B cell (primary cell): Measurements from ENCODE around the gene RAB31. TPM values are rescaled to one million over a fixed set of nuclear protein-coding genes. Genes with fewer than 3 reads are reported as not detected.

Source experiments
- ATAC-seq: fragments of 200-7000 bp; cut with Tn5 transposase; one replicate; pipeline ENCODE4 v1.10.0; 2021; ENCODE audit warnings: low read depth, mild to moderate bottlenecking, moderate number of reproducible peaks, moderate library complexity
- CTCF ChIA-PET: fragments of 350-600 bp; sonication (Branson Sonifier 250); formaldehyde crosslinking; loops from one replicate; lab custom pipeline; 2021; ENCODE audit warnings: antibody characterized with exemption, inconsistent platforms; lab: Charles Lee
- POLR2A ChIA-PET: fragments of 350-600 bp; sonication (Branson Sonifier 250); formaldehyde crosslinking; loops from one replicate; lab custom pipeline; 2021; ENCODE audit warnings: antibody characterized with exemption; lab: Charles Lee
- DNase-seq: peaks from one replicate; pipeline ENCODE4 v3.0.0; 2013
- H2AFZ ChIP-seq: 2 replicates; pipeline ENCODE4 v1.6.1; 2012; ENCODE audit warnings: mild to moderate bottlenecking, low read depth, low read length; ENCODE audit not compliant: insufficient read depth, poor library complexity, severe bottlenecking
- H3K27ac ChIP-seq, 2 donors: 1 replicate in 1 of 2; 2 replicates in 1 of 2; pipeline ENCODE4 v1.5.1; 2012 to 2013; ENCODE audit warnings: low read length in 2 of 2, mild to moderate bottlenecking in 2 of 2, moderate library complexity in 1 of 2
- H3K27me3 ChIP-seq, 4 experiments: fragments of 200-600 bp in 1 of 4; sonication (generic) in 1 of 4; replicated peaks in 1 of 4; 1 replicate in 2 of 4; 2 replicates in 2 of 4; pipeline versions ENCODE4 v1.6.1 to v1.7.0; 2013 to 2016; ENCODE audit warnings: low read length in 3 of 4, mild to moderate bottlenecking in 2 of 4, mixed read lengths in 1 of 4, moderate library complexity in 1 of 4; ENCODE audit not compliant: insufficient read depth in 4 of 4, control insufficient read depth in 3 of 4; ENCODE audit errors: control extremely low read depth in 1 of 4
- H3K36me3 ChIP-seq, 2 experiments: replicated peaks in 1 of 2; 1 replicate in 1 of 2; 2 replicates in 1 of 2; pipeline versions ENCODE4 v1.6.1 to v1.7.1; 2013; ENCODE audit warnings: low read length in 1 of 2; ENCODE audit not compliant: insufficient read depth in 2 of 2, control insufficient read depth in 1 of 2; ENCODE audit errors: control extremely low read depth in 1 of 2, extremely low read depth in 1 of 2
- H3K4me1 ChIP-seq, 2 donors: fragments of 200-600 bp in 1 of 2; sonication (generic) in 1 of 2; 1 replicate in 1 of 2; 2 replicates in 1 of 2; pipeline versions ENCODE4 v1.5.1 to v1.6.1; 2013 to 2017; ENCODE audit warnings: low read length in 2 of 2; ENCODE audit not compliant: control insufficient read depth in 2 of 2, insufficient read depth in 2 of 2
- H3K4me2 ChIP-seq: replicated peaks from 2 replicates; pipeline ENCODE3; 2012; ENCODE audit warnings: mild to moderate bottlenecking, low read depth, low read length; ENCODE audit not compliant: poor library complexity, severe bottlenecking
- H3K4me3 ChIP-seq, 5 experiments: fragments of 200-600 bp in 1 of 5; sonication (generic) in 1 of 5; 1 replicate in 3 of 5; 2 replicates in 2 of 5; pipeline versions ENCODE4 v1.5.1 to v1.7.0; 2011 to 2016; ENCODE audit warnings: low read length in 4 of 5, mild to moderate bottlenecking in 4 of 5, low read depth in 2 of 5, control low read depth in 1 of 5, moderate library complexity in 1 of 5; ENCODE audit not compliant: insufficient read depth in 1 of 5; ENCODE audit errors: control extremely low read depth in 1 of 5, extremely low read depth in 1 of 5
- H3K79me2 ChIP-seq: fragments of 200-600 bp; sonication (generic); one replicate; pipeline ENCODE4 v1.6.0; 2016; ENCODE audit warnings: low read length; ENCODE audit not compliant: control insufficient read depth, insufficient read depth
- H3K9ac ChIP-seq: fragments of 200-600 bp; sonication (generic); 2 replicates; pipeline ENCODE4 v1.6.1; 2017; ENCODE audit warnings: mild to moderate bottlenecking, low read length, moderate library complexity
- H3K9me3 ChIP-seq, 3 donors: one replicate each; pipeline versions ENCODE4 v1.6.1 to v1.7.1; 2013; ENCODE audit warnings: low read length in 2 of 3; ENCODE audit not compliant: control insufficient read depth in 2 of 3, insufficient read depth in 1 of 3; ENCODE audit errors: control extremely low read depth in 1 of 3
- H4K20me1 ChIP-seq: 2 replicates; pipeline ENCODE4 v1.6.0; 2012; ENCODE audit warnings: mild to moderate bottlenecking, low read length; ENCODE audit not compliant: insufficient read depth, control insufficient read depth, poor library complexity, severe bottlenecking
- H3K27ac Mint-ChIP-seq: one replicate; pipeline ENCODE4 v1.8.0; 2021; ENCODE audit warnings: mixed read lengths
- H3K27me3 Mint-ChIP-seq: one replicate; pipeline ENCODE4 v1.8.0; 2021; ENCODE audit warnings: mixed read lengths
- H3K4me1 Mint-ChIP-seq: one replicate; pipeline ENCODE4 v1.8.0; 2021; ENCODE audit warnings: mixed read lengths
- H3K4me3 Mint-ChIP-seq: one replicate; pipeline ENCODE4 v1.8.0; 2021; ENCODE audit warnings: mixed read lengths
- H3K9me3 Mint-ChIP-seq: one replicate; pipeline ENCODE4 v1.8.0; 2022; ENCODE audit warnings: mixed read lengths; ENCODE audit not compliant: insufficient read depth
- CTCF ChIP-seq: fragments of 200-600 bp; IDR thresholded peaks from one replicate; pipeline ENCODE4 v1.8.0; 2022; ENCODE audit warnings: antibody characterized with exemption, mild to moderate bottlenecking
- EZH2 ChIP-seq: IDR thresholded peaks from 2 replicates; pipeline ENCODE4 v1.6.1; 2012; ENCODE audit warnings: borderline replicate concordance, low read depth, mild to moderate bottlenecking, moderate library complexity, low read length; ENCODE audit not compliant: insufficient read depth, poor library complexity, severe bottlenecking
- WGBS: methylation state at CpG from one replicate; pipeline ENCODE4 v1.1.5; 2013; ENCODE audit warnings: missing lambda C conversion rate; ENCODE audit not compliant: insufficient coverage; 5-methylcytosine and 5-hydroxymethylcytosine counted together
- intact Hi-C: fragments of 100-400 bp; cut with micrococcal nuclease; formaldehyde crosslinking; loops from one replicate; pipeline ENCODE4 v1.10.0; 2022
- polyA plus RNA-seq: library from polyadenylated mRNA; depleted of rRNA; stranded (reverse); fragments of >200 nt; gene quantifications from 2 replicates; pipeline ENCODE4 v1.2.3, GENCODE V29; 2012
- small RNA-seq: library from RNA; depleted of rRNA; stranded (forward); fragments of <200 nt; gene quantifications from one replicate; pipeline ENCODE3, GENCODE V24; 2012; ENCODE audit warnings: low replicate concordance, low read depth; ENCODE audit not compliant: insufficient read length
- total RNA-seq, 2 donors: library from RNA; stranded (reverse); fragments of 120-200 nt in 1 of 2; gene quantifications; 1 replicate in 1 of 2; 2 replicates in 1 of 2; pipeline versions ENCODE4 v1.2.3 to v1.2.4, GENCODE V29; 2013 to 2022

The RAB31 gene
- total and polyA plus RNA-seq, 2 donors (not counting 1 experiment from before 2014, with no cell fraction given): 15.5 to 44.6 TPM

- no peak overlapping the region for H3K4me3 ChIP-seq
- no peak overlapping the region for H3K4me2 ChIP-seq
- peaks cover 10 to 11% of the 10 kb centered on the region in 2 donors for H3K4me1 ChIP-seq
- CTCF ChIA-PET: no interaction called here
- H4K20me1 ChIP-seq: peaks cover 10% of the 10 kb centered on the region
- POLR2A ChIA-PET: no interaction called here
- H3K27me3 ChIP-seq: peaks cover 0 to 7% (median 2%) of the 10 kb centered on the region in 4 experiments
- no peak overlapping the region for H3K9ac ChIP-seq
- no peaks in the 10 kb centered on the region for H3K9me3 Mint-ChIP-seq
- intact Hi-C loops: loop anchor here (5.0 kb wide), 2 partner anchors 1203 to 1308 kb away; partner anchors contain the start of gene MTCL1
- H3K36me3 ChIP-seq: no peaks in the 10 kb centered on the region
- DNase-seq (no peak), ATAC-seq (no peak)
- H3K4me3 Mint-ChIP-seq: no peak overlapping the region
- no peak overlapping the region for H2AFZ ChIP-seq
- TF ChIP-seq EZH2 (no peak), CTCF (no peak)
- no peak overlapping the region for H3K27ac ChIP-seq
- H3K27me3 Mint-ChIP-seq: peaks cover 27% of the 10 kb centered on the region
- H3K9me3 ChIP-seq: peaks cover 0 to 6% (median 1%) of the 10 kb centered on the region in 3 donors
- no CpG with 5 or more reads among the region's 2 CpGs for WGBS
- H3K27ac Mint-ChIP-seq: no peak overlapping the region
- peaks cover 15% of the 10 kb centered on the region for H3K4me1 Mint-ChIP-seq
- H3K79me2 ChIP-seq: peaks cover 11% of the 10 kb centered on the region
Measured at GRCh38 chr18:9910661-9911060, 202.6 kb downstream of the RAB31 start.

- Histone ChIP-seq H2AFZ (no peak overlapping the region), H3K4me2 (no peak overlapping the region), H3K4me1 (peaks cover 16% of the 10 kb centered on the region in 2 donors), H3K4me3 (no peak overlapping the region), H3K9me3 (peaks cover 0 to 6% (median 1%) of the 10 kb centered on the region in 3 donors), H3K9ac (no peak overlapping the region), H3K27me3 (peaks cover 0 to 7% (median 2%) of the 10 kb centered on the region in 4 experiments), H3K36me3 (no peaks in the 10 kb centered on the region), H3K27ac (no peak overlapping the region), H4K20me1 (peaks cover 16% of the 10 kb centered on the region), H3K79me2 (peaks cover 17% of the 10 kb centered on the region)
- Mint-ChIP-seq H3K4me3 (no peak overlapping the region), H3K4me1 (peaks cover 20% of the 10 kb centered on the region), H3K27ac (no peak overlapping the region), H3K27me3 (peaks cover 21% of the 10 kb centered on the region), H3K9me3 (no peaks in the 10 kb centered on the region)
- no peak for DNase-seq
- CTCF ChIA-PET: interaction anchor here (1.1 kb wide), 1 partner anchor 16 kb away, joined by 3 read pairs; no protein-coding TSS in a partner anchor
- intact Hi-C loops: loop anchor here (5.0 kb wide), 2 partner anchors 1204 to 1309 kb away; partner anchors contain the start of gene MTCL1
- POLR2A ChIA-PET: no interaction called here
- no CpG with 5 or more reads among the region's 5 CpGs for WGBS
- no peak for ATAC-seq
- TF ChIP-seq CTCF (no peak), EZH2 (no peak)
Measured at GRCh38 chr18:9911226-9911625, 203.1 kb downstream of the RAB31 start.

Small RNA genes lying within 50 kb of the gene (small RNA-seq; reads per million reads assigned to genes)
- gene RN7SL862P (not detected), gene RNA5SP449 (not detected)

Other genes starting within 250 kb of the RAB31 start
- 36.3 and 38.0 TPM in 2 replicates for gene RALBP1, start 232.8 kb upstream of the RAB31 start, total RNA-seq
- gene RALBP1, start 232.8 kb upstream of the RAB31 start, polyA plus RNA-seq: 14.9 and 18.0 TPM in 2 replicates
- gene PPP4R1, start 93.7 kb upstream of the RAB31 start, total RNA-seq: 57.1 and 65.0 TPM in 2 replicates
- 28.4 and 33.4 TPM in 2 replicates for gene PPP4R1, start 93.7 kb upstream of the RAB31 start, polyA plus RNA-seq
- 0.22 and 0.73 TPM in 2 replicates for gene TXNDC2, start 177.7 kb downstream of the RAB31 start, total RNA-seq
- 0.07 TPM in 1 of 2 replicates, not detected in the other for gene TXNDC2, start 177.7 kb downstream of the RAB31 start, polyA plus RNA-seq
- gene VAPA, start 205.7 kb downstream of the RAB31 start, total RNA-seq: 109 and 117 TPM in 2 replicates
- 47.7 and 85.3 TPM in 2 replicates for gene VAPA, start 205.7 kb downstream of the RAB31 start, polyA plus RNA-seq